H1 (cell line): ENCODE measurements around the gene MYORG. TPM values are rescaled to one million over a fixed set of nuclear protein-coding genes. Genes with fewer than 3 reads are reported as not detected.
A peak's percentile ranks its signal among the peaks of the same experiment; 100 is the strongest.

Experiments
- CTCF ChIA-PET: fragments of 300-600 bp; sonication (Branson Sonifier 250); formaldehyde crosslinking; loops from one replicate; lab custom pipeline; 2021; ENCODE audit not compliant: partially characterized antibody; lab: Charles Lee
- POLR2A ChIA-PET: fragments of 300-600 bp; sonication (Branson Sonifier 250); formaldehyde crosslinking; loops from one replicate; lab custom pipeline; 2021; ENCODE audit warnings: inconsistent platforms; ENCODE audit not compliant: partially characterized antibody; lab: Charles Lee
- DNase-seq, 2 experiments: peaks; one replicate each; pipeline versions ENCODE4 v3.0.0 to v3.0.0-alpha.2; 2010 to 2022; ENCODE audit warnings: low spot score in 2 of 2, low read depth in 1 of 2, mixed read lengths in 1 of 2
- FAIRE-seq: peaks from 2 replicates; lab custom pipeline; 2011; peaks lifted over from hg19 to GRCh38; lab: Jason Lieb, UNC
- H2AFZ ChIP-seq: 2 replicates; pipeline ENCODE4 v1.8.1; 2012; ENCODE audit warnings: low read length, inconsistent platforms
- H2AK5ac ChIP-seq: 2 replicates; pipeline ENCODE4 v1.6.1; 2013; ENCODE audit warnings: low read depth, low read length
- H2BK120ac ChIP-seq: replicated peaks from 2 replicates; pipeline ENCODE3; 2013; ENCODE audit warnings: low read depth, low read length, inconsistent platforms
- H2BK12ac ChIP-seq: 2 replicates; pipeline ENCODE4 v1.6.1; 2013; ENCODE audit warnings: low read depth, low read length
- H2BK15ac ChIP-seq: 2 replicates; pipeline ENCODE4 v1.6.1; 2013; ENCODE audit warnings: low read length
- H2BK20ac ChIP-seq: 2 replicates; pipeline ENCODE4 v1.6.1; 2013; ENCODE audit warnings: low read length
- H2BK5ac ChIP-seq: 2 replicates; pipeline ENCODE4 v1.6.1; 2013; ENCODE audit warnings: low read depth, low read length
- H3K14ac ChIP-seq: 2 replicates; pipeline ENCODE4 v1.6.1; 2013; ENCODE audit warnings: inconsistent platforms; ENCODE audit not compliant: insufficient read length
- H3K18ac ChIP-seq: 2 replicates; pipeline ENCODE4 v1.6.1; 2013; ENCODE audit warnings: low read length; ENCODE audit errors: extremely low read depth
- H3K23ac ChIP-seq: 2 replicates; pipeline ENCODE4 v1.6.1; 2013; ENCODE audit warnings: inconsistent platforms; ENCODE audit not compliant: insufficient read length
- H3K23me2 ChIP-seq: 2 replicates; pipeline ENCODE4 v1.6.1; 2013; ENCODE audit warnings: low read depth, low read length
- H3K27ac ChIP-seq: 2 replicates; pipeline ENCODE4 v1.6.1; 2011; ENCODE audit warnings: low read depth, low read length, inconsistent platforms
- H3K27me3 ChIP-seq, 4 experiments: replicated peaks in 1 of 4; 1 replicate in 1 of 4; 2 replicates in 3 of 4; pipeline versions ENCODE4 v1.6.1 to v1.8.1; 2011 to 2013; ENCODE audit warnings: low read length in 3 of 4, mild to moderate bottlenecking in 3 of 4, inconsistent platforms in 2 of 4, mixed read lengths in 2 of 4, moderate library complexity in 1 of 4; ENCODE audit not compliant: control insufficient read depth in 3 of 4, insufficient read depth in 3 of 4; ENCODE audit errors: extremely low read depth in 1 of 4
- H3K36me3 ChIP-seq, 4 experiments: 2 replicates each; pipeline versions ENCODE4 v1.6.1 to v1.8.1; 2011 to 2013; ENCODE audit warnings: mild to moderate bottlenecking in 4 of 4, low read length in 3 of 4, moderate library complexity in 2 of 4, control low read depth in 1 of 4, inconsistent platforms in 1 of 4; ENCODE audit not compliant: insufficient read depth in 4 of 4, control insufficient read depth in 2 of 4
- H3K4ac ChIP-seq: replicated peaks from 2 replicates; pipeline ENCODE3; 2013; ENCODE audit warnings: low read length, low read depth, mixed read lengths, inconsistent platforms; ENCODE audit not compliant: insufficient read length
- H3K4me1 ChIP-seq, 4 experiments: replicated peaks in 1 of 4; 1 replicate in 1 of 4; 2 replicates in 3 of 4; pipeline versions ENCODE4 v1.6.1 to v1.8.1; 2011 to 2013; ENCODE audit warnings: low read length in 3 of 4, inconsistent platforms in 2 of 4, mixed read lengths in 1 of 4; ENCODE audit not compliant: insufficient read depth in 4 of 4, control insufficient read depth in 3 of 4
- H3K4me2 ChIP-seq, 2 experiments: 2 replicates each; pipeline versions ENCODE4 v1.6.1 to v1.8.1; 2011 to 2013; ENCODE audit warnings: low read depth in 2 of 2, low read length in 2 of 2, control low read depth in 1 of 2, inconsistent platforms in 1 of 2, mild to moderate bottlenecking in 1 of 2; ENCODE audit not compliant: insufficient read depth in 1 of 2
- H3K4me3 ChIP-seq, 4 experiments: fragments of 200-600, 300-600 bp in 1 of 4; sonication (generic), shearing (Covaris generic), sonication (Bioruptor Twin) in 1 of 4; 2 replicates each; pipeline versions ENCODE4 v1.5.1 to v1.8.1; 2011 to 2016; ENCODE audit warnings: low read length in 4 of 4, low read depth in 3 of 4, control low read depth in 2 of 4, inconsistent platforms in 2 of 4, mild to moderate bottlenecking in 2 of 4, mixed read lengths in 1 of 4, moderate library complexity in 1 of 4; ENCODE audit not compliant: insufficient read depth in 2 of 4; ENCODE audit errors: extremely low read depth in 1 of 4
- H3K56ac ChIP-seq: replicated peaks from 2 replicates; pipeline ENCODE3; 2013; ENCODE audit warnings: low read depth, mild to moderate bottlenecking, mixed read lengths, low read length, inconsistent platforms; ENCODE audit not compliant: insufficient read length
- H3K79me1 ChIP-seq: 2 replicates; pipeline ENCODE4 v1.6.1; 2013; ENCODE audit warnings: low read depth, low read length, control low read depth
- H3K79me2 ChIP-seq, 2 experiments: 2 replicates each; pipeline versions ENCODE4 v1.6.1 to v1.8.1; 2012 to 2013; ENCODE audit warnings: low read length in 2 of 2, mild to moderate bottlenecking in 2 of 2, inconsistent platforms in 1 of 2; ENCODE audit not compliant: insufficient read depth in 2 of 2, control insufficient read depth in 1 of 2
- H3K9ac ChIP-seq, 4 experiments: replicated peaks in 1 of 4; 1 replicate in 1 of 4; 2 replicates in 3 of 4; pipeline versions ENCODE4 v1.6.1 to v1.8.1; 2011 to 2013; ENCODE audit warnings: low read depth in 3 of 4, low read length in 3 of 4, control low read depth in 2 of 4, mild to moderate bottlenecking in 2 of 4, moderate library complexity in 2 of 4, inconsistent platforms in 1 of 4; ENCODE audit errors: extremely low read depth in 1 of 4
- H3K9me3 ChIP-seq, 2 experiments: 2 replicates each; pipeline versions ENCODE4 v1.6.1 to v1.8.1; 2012 to 2013; ENCODE audit warnings: mild to moderate bottlenecking in 2 of 2, moderate library complexity in 2 of 2, control low read depth in 1 of 2, inconsistent platforms in 1 of 2, low read depth in 1 of 2, low read length in 1 of 2, mixed read lengths in 1 of 2; ENCODE audit not compliant: insufficient read depth in 2 of 2
- H4K20me1 ChIP-seq, 2 experiments: replicated peaks in 1 of 2; 2 replicates each; pipeline versions ENCODE3 to v1.8.1; 2011 to 2013; ENCODE audit warnings: inconsistent platforms in 2 of 2, low read length in 2 of 2, mild to moderate bottlenecking in 1 of 2; ENCODE audit not compliant: insufficient read depth in 2 of 2, control insufficient read depth in 1 of 2
- H4K5ac ChIP-seq: 2 replicates; pipeline ENCODE4 v1.6.1; 2013; ENCODE audit warnings: low read length, low read depth, mixed read lengths, inconsistent platforms; ENCODE audit not compliant: insufficient read length
- H4K8ac ChIP-seq: 2 replicates; pipeline ENCODE4 v1.8.0; 2013; ENCODE audit warnings: mild to moderate bottlenecking, moderate library complexity, low read length, inconsistent platforms; ENCODE audit not compliant: insufficient read depth; ENCODE audit errors: extremely low read depth
- H4K91ac ChIP-seq: replicated peaks from 2 replicates; pipeline ENCODE3; 2013; ENCODE audit warnings: low read length, mixed read lengths, inconsistent platforms; ENCODE audit not compliant: insufficient read length
- ASH2L ChIP-seq: fragments of 200-600, 300-600 bp; sonication (generic); IDR thresholded peaks from one replicate; pipeline ENCODE4 v1.7.1; 2017; ENCODE audit warnings: low read length
- EGR1 ChIP-seq: IDR thresholded peaks from 2 replicates; pipeline ENCODE4 v1.6.1; 2011; ENCODE audit warnings: low read depth, low read length, borderline replicate concordance
- GABPA ChIP-seq: IDR thresholded peaks from 2 replicates; pipeline ENCODE4 v1.6.1; 2011; ENCODE audit warnings: mild to moderate bottlenecking, low read length, moderate library complexity, borderline replicate concordance; ENCODE audit not compliant: insufficient read depth
- GTF2F1 ChIP-seq: IDR thresholded peaks from 2 replicates; pipeline ENCODE4 v1.6.1; 2012; ENCODE audit warnings: low read depth, low read length, improper control_type of control experiment, borderline replicate concordance
- NRF1 ChIP-seq: IDR thresholded peaks from 2 replicates; pipeline ENCODE4 v1.6.1; 2011; ENCODE audit warnings: mild to moderate bottlenecking, low read depth, low read length, improper control_type of control experiment
- SP2 ChIP-seq: IDR thresholded peaks from 2 replicates; pipeline ENCODE4 v1.6.1; 2012; ENCODE audit warnings: mild to moderate bottlenecking, low read length, inconsistent platforms
- SRF ChIP-seq: IDR thresholded peaks from 2 replicates; pipeline ENCODE4 v1.6.1; 2011; ENCODE audit warnings: mild to moderate bottlenecking, low read depth, low read length, moderate library complexity
- SUZ12 ChIP-seq: fragments of 200-600 bp; sonication (generic); IDR thresholded peaks from 2 replicates; pipeline ENCODE4 v1.6.1; 2012; ENCODE audit warnings: mild to moderate bottlenecking, inconsistent platforms, low read length, moderate library complexity, mixed read lengths
- whole genome bisulfite sequencing, 2 experiments: shearing (Covaris generic) in 1 of 2; methylation state at CpG; one replicate each; pipeline versions ENCODE4 v1.1.6 to v1.1.7; 2013 to 2015; ENCODE audit warnings: low lambda C conversion rate in 2 of 2, mixed read lengths in 2 of 2, inconsistent platforms in 1 of 2, low coverage in 1 of 2, missing lambda C conversion rate in 1 of 2; ENCODE audit not compliant: insufficient replicate concordance in 2 of 2, insufficient coverage in 1 of 2, insufficient read length in 1 of 2; ENCODE audit errors: extremely low coverage in 1 of 2, missing lambda C conversion rate in 1 of 2; 5-methylcytosine and 5-hydroxymethylcytosine counted together
- polyA plus RNA-seq, 7 experiments: library from polyadenylated mRNA; depleted of rRNA in 3 of 7; stranded (reverse) in 5 of 7; unstranded in 2 of 7; fragments of >200 nt in 5 of 7; fragments of 200-250 nt in 2 of 7; gene quantifications; 1 replicate in 5 of 7; 2 replicates in 1 of 7; 4 replicates in 1 of 7; pipeline versions ENCODE4 v1.2.1 to v1.2.3, GENCODE V29; 2011 to 2013; ENCODE audit warnings: missing spikeins in 2 of 7, mixed read lengths in 2 of 7
- total RNA-seq: library from RNA; stranded (reverse); fragmentation: NEBNext Ultra II Directional; extraction: Animal tissue kit (Norgen Biotek cat#: 25700); gene quantifications from 2 replicates; pipeline ENCODE4 v1.2.1, GENCODE V29; 2021
- TF ChIP-seq, protein P1 (sequence below), 3 experiments: IDR thresholded peaks; 1 replicate in 2 of 3; 2 replicates in 1 of 3; pipeline versions ENCODE4 v1.5.1 to v1.6.1; 2011; ENCODE audit warnings: low read length in 3 of 3, mild to moderate bottlenecking in 3 of 3, inconsistent platforms in 2 of 3, low read depth in 1 of 3, moderate library complexity in 1 of 3; ENCODE audit not compliant: insufficient read depth in 1 of 3; ENCODE audit errors: control extremely low read depth in 1 of 3

The MYORG gene
- total and polyA plus RNA-seq, 2 of the 8 experiments (the other 6 are each of a cell fraction or from before 2014, with no cell fraction given), result 1.2 to 5.9 TPM

DNA sequence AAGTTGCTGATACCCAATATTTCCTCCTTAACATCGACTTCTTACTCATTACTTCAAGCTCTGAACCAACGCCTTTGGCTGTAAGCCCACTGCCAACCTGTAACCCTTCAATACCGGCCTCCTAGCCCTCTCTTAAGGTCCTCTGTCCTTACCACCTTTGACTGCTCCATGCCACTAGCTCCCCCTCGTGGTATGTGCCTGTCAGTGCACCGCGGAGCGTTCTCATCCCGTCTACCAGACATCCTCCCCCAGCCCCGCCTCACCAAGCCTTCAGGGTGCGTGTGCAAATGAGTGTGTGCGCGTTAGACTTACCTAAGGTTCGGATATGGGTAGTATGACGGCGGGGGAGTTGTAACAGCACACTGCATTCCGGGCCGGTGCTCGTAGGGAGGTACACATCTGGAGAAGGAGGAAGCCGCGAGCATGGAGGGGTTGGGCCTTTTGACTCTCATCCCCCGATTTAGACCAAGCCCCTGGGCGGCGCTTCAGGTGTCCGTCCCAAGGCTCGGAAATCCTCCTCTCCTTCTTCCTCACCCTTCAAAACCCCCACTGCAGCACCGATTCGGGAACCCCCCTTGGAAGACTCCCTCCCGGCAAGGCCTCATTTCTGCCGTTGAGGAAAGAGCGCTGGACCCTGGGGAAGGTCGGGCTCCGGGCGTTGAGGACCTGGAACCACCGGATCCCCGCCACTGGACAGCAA, 2.8 kb upstream of the MYORG start:
- Histone ChIP-seq H3K4me1 (peaks cover 6 to 15% (median 7%) of the 10 kb centered on the region in 4 experiments), H4K5ac (no peak overlapping the region), H3K23me2 (peaks cover 33% of the 10 kb centered on the region), H2AK5ac (no peak overlapping the region), H3K36me3 (no peaks in the 10 kb centered on the region), H3K79me2 (no peaks in the 10 kb centered on the region), H3K9ac (0 out of 7 replicates have a peak overlapping the region, but pooled peaks of 1 of the 4 experiments have one; percentile 5), H2AFZ (peak overlapping the region; percentile 95), H2BK15ac (no peak overlapping the region), H3K14ac (no peak overlapping the region), H4K91ac (no peak overlapping the region), H2BK5ac (0 out of 2 replicates have a peak overlapping the region, but pooled peaks have one; percentile 68), H2BK20ac (no peak overlapping the region), H3K9me3 (no peaks in the 10 kb centered on the region), H3K18ac (peak overlapping the region; percentile 83; the same call in 1 of the 2 replicates), H3K23ac (no peak overlapping the region), H4K8ac (no peak overlapping the region), H3K4me2 (peak overlapping the region; percentile 97), H2BK120ac (no peak overlapping the region), H3K56ac (no peak overlapping the region), H3K27ac (no peak overlapping the region), H3K79me1 (no peaks in the 10 kb centered on the region), H3K4ac (no peak overlapping the region), H2BK12ac (peak overlapping the region; percentile 75; the same call in 1 of the 2 replicates), H4K20me1 (no peaks in the 10 kb centered on the region), H3K27me3 (peaks cover 3 to 34% (median 32%) of the 10 kb centered on the region in 4 experiments), H3K4me3 (peak overlapping the region; percentile 59 to 76 (median 64))
- ChIA-PET CTCF (interaction anchor here (0.6 to 19.4 kb wide), 28 partner anchors 8 to 565 kb away, joined by 3 to 350 read pairs (median 3); no protein-coding TSS in a partner anchor), POLR2A (interaction anchor here (1.3 to 1.5 kb wide), 3 partner anchors 45 to 125 kb away, joined by 3 to 7 read pairs (median 5); no protein-coding TSS in a partner anchor)
- FAIRE-seq (peak; percentile 94), DNase-seq (peak; percentile 80 to 96)
- 5% methylated on average over 34 of the region's 35 CpGs; no CpG with 5 or more reads in 1 of the 2 experiments for WGBS, 2 experiments
- TF ChIP-seq SUZ12 (no peak), ASH2L (peak; percentile 46), NRF1 (no peak), GTF2F1 (no peak), EGR1 (no peak), GABPA (no peak), SRF (no peak), SP2 (no peak)
- TF ChIP-seq, protein P1, sequence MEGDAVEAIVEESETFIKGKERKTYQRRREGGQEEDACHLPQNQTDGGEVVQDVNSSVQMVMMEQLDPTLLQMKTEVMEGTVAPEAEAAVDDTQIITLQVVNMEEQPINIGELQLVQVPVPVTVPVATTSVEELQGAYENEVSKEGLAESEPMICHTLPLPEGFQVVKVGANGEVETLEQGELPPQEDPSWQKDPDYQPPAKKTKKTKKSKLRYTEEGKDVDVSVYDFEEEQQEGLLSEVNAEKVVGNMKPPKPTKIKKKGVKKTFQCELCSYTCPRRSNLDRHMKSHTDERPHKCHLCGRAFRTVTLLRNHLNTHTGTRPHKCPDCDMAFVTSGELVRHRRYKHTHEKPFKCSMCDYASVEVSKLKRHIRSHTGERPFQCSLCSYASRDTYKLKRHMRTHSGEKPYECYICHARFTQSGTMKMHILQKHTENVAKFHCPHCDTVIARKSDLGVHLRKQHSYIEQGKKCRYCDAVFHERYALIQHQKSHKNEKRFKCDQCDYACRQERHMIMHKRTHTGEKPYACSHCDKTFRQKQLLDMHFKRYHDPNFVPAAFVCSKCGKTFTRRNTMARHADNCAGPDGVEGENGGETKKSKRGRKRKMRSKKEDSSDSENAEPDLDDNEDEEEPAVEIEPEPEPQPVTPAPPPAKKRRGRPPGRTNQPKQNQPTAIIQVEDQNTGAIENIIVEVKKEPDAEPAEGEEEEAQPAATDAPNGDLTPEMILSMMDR (IDR thresholded peaks at IDR 0.05; ENCODE audit: control extremely low read depth in 1 of 3, insufficient read depth in 1 of 3, low read depth in 1 of 3, low read length in 3 of 3), result peak in 2 of 3 experiments; percentile 88 to 99; a peak in 3 of 4 replicates
